AG08395 (cell line): ENCODE measurements around the gene HES7.
A peak's percentile ranks its signal among the peaks of the same experiment; 100 is the strongest.

Experiments used
- DNase-seq: peaks from one replicate; pipeline ENCODE4 v3.0.0; 2012; ENCODE audit warnings: mixed read lengths, low spot score

The HES7 gene

DNA sequence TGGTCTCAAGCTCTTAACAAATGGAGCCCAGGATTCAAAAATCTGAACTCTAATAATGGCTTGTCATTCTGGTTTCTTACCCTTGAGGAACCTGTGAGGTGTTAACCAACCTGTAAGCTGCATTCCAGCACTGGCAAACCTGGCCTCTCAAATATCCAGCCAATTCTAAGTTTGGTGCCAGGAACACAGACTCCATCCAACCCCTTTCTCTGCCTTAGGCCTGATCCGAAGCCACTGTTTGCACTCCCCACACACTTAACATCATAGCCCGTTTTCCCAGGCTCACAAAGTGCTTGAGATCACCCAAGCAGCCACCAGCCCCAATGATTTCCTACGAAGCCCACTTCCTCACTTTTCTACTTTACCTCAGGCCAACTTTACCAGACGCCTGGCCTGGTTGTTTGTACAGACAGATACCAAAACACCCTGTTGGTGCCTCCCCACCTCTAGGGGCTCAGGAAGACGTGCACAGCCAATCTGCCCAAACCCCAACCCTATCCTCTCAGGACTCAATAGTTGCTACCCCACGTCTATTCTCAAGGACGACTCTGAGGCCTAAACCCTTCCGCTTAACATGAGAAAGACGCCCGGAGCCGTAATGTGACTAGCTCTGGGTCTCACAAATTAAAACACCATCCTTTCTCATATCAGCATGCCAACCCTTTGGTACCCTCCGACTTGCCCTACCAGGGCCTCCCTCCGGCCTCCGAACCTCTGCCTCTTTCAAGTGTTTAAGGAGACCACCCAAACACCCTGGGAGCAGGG, 31.5 kb upstream of the HES7 start:
- no peak for DNase-seq

DNA sequence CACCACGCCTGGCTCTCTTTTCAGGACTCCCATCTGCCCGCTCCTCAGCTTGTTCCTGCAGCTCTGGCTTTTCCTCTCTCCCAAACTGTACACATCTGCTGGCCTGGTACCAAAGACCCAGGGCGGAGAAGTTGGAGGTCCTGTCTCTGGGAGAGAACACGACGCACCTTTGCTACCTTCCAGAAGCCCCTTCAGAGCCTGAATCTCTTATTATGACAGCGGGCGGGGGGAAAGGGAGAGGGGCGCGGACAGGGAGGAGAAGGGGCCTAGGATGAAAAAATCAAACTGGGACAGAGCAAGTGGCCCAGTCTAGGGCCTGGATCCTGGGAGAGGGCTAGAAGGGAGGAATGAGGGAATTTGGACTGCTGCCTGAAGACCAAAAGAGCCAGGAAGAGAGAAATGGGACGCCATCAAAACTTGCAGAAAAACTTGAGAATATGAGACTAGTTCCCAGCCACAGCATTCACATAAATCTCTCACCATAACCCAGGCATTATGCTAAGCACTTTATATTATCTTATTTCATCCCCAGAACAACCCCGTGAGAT, 30.8 kb upstream of the HES7 start:
- no peak for DNase-seq

DNA sequence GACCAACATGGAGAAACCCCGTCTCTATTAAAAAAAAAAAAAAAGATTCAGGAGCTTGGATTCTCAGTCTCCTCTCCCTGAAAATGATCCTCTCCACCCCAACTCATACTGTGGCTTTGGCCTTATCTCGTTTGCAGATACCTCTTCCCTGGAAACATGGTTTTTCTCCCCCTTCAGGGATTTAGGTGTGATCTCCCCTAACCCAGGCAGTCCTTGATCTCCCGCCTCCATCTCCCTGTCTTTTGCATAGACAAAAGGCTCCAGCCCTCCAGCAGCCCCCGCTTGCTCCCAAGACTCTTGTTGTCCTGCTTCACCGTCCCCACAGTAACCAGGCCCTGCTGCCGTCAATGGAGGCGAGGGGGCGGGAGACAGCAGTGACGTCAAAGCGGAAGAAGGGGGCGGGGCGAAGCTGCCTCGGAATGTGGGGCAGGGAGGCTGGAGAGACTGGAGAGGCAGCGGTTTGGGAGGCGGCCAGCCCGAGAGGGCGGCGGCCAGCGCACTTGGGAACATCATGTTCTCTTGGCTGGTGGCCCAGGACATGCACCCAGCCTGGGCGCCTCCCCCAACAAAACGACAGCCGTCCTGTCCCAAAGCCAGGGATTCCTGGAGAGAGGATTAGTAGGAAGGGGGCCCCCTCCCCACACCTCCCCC, 30.2 kb upstream of the HES7 start:
- DNase-seq, result peak; percentile 90

DNA sequence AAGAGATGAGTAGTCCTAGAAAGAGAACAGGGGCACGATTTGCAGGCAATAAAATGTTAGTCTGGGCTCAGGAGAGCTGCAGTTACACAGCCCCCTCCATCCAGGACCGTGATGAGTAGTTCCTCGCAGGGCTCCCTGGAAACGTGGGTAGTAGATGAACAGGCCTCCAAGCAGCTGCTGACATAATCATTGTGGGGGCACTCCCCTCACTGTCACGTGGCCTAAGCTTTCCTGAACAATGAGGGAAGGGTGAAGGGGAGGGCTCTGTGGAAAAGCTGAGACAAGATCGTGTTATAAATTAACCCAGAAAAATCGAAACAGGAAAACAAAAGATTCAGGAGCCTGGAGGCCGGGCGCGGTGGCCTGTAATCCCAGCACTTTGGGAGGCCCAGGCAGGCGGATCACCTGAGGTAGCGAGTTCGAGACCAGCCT, 29.6 kb upstream of the HES7 start:
- peak; percentile 79 for DNase-seq

DNA sequence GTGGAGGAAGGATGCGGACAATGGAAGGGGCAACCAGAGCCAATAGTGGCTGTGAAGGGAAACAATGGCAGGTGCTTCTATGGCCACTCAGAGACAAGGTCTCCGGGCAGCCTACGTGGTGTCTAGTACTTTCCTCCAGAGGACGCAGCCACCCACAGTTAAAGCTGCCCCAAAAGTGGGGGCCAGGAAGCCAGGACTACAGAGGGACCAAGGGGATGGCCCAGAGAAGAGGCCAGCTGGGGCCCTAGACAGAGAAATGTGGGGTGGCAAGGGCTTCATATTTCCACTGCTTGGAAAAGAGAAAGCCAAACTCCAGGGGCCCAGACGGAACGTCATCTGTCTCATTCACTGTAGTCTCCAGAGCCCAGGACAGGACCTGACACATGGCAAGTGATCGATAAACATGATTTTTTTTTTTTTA, 29.1 kb upstream of the HES7 start:
- DNase-seq, result no peak

DNA sequence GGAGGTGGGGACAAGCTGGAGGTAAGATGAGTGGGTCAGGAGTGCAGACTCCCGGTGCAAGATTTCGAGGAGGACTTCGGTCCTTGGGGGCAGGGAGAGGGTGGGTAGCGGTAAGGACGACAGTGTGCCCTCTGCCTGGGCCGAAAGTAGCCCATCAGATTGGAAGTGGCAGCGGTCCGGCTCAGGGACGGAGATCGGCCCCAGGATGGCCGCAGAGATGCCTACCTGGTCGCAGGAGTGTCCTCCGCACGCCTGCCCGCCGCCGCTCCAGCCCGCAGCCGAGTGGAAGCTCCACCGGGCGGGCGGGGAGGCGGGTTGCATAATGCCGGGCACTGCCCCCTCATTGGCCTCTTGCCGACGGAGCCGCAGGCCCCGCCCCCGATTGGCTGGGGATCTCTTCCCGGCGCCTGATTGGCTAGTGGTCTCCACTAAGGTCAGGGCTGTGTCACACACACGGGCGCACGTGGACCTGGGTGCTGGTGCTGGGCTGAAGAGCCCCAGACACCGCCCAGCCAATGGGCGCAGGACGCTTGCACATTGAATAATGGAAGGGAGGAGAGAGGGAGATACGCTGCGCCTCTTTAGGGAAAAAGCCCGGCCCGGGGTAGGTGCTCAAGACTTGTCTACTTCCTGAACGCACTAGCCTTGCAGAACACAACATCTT, 28.3 kb upstream of the HES7 start, which contains the start of gene PER1:
Gene PER1 (minus strand): TSS at position 293 of the 664 bp plus-strand sequence. CDS start 1,698 bp downstream, outside the sequence.
- peak; percentile 95 for DNase-seq

DNA sequence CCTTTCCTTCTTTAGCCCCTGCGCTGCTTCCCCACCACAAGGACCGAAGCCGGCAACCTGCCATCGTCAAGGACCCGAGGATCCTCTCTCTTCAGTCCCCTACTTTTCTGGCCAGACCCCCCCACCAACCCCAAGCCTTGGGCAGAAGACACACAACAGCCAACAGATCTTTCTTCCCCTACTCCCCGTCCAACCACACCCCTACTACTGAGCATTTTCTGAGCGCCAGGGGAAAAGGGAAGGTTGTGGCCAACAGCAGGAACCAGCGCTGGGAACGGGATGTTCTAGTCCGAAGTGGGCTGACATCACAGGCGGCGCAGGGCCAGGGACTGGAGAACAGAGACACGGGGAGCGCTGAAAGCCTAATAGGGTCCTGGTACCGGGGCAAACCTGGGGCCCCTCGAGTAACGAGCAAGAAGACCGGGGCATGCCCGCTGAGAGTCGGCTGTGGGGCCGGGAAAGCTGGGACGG, 27.8 kb upstream of the HES7 start:
- DNase-seq, result peak; percentile 43

DNA sequence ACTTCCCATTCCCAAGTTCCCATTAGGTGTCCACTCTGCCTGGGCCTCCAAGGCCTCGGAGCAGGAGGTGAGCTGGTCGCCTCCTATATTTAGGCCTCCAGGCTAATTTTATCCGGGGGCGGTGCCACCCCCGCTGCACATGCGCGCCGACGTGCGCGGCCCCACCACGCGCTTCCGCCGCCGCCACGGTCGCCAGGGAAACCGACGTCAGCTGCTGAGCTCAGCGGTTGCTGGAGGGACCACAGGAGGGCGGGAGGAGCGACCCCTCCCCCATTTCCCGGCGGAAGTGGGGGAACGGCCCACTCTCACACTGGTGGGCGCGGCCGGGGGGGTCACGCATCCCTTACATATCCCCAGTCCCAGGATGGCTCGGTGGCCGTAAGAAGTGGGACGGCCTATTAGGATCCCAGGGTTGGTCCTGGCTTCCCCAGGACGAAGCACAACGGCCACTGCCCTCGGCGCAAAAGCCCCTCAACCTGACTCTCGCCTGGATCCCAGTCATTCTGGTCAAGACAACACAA, 27.3 kb upstream of the HES7 start:
- DNase-seq, result peak; percentile 90

DNA sequence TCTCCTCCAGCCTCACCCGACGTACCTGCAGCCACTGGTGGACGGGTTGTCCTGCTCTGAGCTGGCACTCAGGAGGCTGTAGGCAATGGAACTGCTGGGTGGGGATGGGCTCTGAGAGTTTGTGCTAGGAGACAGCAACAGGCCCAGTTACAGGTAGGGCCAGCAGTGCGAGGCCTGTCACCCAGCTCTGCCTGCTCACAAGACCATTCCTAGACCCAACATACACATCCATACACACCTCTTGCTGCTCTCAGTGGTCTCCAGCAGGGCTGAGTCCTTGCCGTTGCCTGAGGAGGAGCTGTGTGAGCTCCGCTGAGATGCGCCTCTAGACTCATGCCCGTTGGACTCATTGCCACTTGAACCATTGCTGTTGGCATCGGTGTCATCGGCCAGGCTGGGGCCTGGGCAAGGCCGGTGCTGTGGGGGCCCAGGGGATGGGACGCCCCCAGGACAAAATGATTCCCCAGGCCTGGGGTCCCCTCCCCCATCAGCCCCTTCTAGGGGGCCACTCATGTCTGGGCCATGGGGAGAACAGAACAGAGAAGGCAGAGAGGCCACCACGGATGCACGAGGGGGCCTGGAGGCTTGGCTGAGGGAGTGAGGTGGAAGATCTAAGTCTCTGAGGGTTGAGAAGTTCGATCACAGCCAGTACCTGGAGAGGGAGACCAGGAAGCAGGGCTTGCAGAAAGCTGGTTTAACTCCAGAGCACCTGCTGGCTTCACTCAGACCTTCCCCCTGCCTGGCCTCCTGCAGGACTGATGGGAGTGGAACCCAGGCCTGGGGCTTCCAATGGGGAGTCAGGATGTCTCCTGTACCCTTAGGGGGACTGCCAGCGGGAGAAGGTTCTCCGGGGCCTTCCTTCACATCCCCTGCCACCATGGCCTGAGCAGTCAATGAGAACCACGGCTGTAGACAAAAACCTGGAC, 26.6 kb upstream of the HES7 start:
- DNase-seq, result no peak

DNA sequence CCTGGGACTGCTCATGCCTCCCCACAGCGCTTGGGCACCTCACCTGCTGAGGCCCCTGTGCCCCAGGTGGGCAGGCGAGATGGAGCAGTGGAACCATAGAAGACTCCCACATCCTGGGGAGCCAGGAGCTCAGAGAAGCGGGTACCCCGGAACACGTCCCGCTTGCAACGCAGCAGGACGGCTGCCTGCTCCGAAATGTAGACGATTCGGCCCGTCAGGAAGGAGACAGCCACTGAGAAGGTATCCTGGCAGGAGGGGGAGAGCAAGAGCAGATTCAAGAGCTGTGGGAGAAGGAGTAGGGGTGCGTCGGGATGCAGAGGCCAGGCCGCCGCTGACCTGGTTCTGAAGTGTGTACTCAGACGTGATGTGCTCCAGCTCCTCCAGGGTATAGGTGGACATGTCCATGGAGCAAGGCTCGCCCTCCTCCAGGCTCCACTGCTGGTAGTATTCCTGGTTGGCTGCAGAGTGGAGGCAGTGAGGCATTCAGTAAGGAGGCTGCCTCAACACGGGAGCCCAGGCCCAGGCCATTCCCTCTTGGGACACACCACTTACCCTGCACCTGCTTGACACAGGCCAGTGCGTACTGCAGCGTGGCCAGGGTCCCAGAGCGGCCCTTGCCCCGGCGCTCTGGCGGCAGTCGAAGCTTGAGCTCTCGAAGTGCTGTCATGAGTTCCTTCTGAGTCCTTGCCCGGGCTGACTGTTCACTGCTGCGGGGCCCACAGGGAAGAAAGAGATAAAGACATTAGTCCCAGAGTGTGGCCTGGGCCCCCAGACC, 25.7 kb upstream of the HES7 start:
- no peak for DNase-seq

DNA sequence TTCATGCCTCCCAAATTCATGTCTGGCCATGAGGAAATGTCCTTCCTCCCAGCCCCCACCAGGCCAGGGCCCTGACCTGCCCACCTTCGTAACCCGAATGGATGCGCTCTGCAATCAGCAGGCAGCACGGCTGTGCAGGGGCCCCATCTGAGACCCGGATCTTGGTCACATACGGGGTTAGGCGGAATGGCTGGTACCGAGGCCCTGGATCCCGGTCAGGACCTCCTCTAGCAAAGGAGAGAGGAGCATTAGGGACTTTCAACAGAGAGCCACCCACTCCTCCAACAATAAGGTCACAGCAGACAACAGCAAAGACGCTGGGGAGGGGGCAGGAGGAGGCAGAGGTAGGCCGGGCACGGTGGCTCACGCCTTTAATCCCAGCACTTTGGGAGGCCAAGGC, 24.7 kb upstream of the HES7 start:
- no peak for DNase-seq

DNA sequence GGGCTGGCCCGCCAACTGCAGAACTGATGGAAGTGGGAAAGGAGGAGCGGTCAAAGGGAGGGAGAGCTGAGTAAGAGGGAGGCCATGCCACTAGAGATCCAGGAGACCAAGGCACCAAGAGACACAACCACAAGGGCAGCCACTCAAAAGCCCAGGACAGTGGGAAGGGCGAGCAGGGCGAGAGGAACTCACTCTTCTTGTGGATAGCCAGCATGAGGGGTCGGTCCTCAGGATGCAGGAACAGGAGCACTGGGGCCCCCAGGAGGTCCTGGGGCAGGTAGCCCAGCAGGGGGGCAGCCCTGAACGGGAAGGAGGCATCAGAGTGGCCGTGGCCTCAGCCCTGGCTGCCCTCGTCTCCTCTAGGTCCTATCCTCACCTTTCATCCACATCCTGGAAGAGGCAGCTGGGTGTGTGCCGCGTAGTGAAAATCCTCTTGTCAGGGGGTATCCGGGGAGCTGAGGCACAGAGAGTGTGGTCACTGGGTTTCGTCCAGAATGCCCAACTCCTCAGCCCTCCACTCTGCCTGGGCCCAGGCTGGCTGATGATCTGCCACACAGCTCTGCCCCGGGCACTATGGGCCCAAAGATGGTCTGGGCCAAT, 24.0 kb upstream of the HES7 start:
- no peak for DNase-seq

DNA sequence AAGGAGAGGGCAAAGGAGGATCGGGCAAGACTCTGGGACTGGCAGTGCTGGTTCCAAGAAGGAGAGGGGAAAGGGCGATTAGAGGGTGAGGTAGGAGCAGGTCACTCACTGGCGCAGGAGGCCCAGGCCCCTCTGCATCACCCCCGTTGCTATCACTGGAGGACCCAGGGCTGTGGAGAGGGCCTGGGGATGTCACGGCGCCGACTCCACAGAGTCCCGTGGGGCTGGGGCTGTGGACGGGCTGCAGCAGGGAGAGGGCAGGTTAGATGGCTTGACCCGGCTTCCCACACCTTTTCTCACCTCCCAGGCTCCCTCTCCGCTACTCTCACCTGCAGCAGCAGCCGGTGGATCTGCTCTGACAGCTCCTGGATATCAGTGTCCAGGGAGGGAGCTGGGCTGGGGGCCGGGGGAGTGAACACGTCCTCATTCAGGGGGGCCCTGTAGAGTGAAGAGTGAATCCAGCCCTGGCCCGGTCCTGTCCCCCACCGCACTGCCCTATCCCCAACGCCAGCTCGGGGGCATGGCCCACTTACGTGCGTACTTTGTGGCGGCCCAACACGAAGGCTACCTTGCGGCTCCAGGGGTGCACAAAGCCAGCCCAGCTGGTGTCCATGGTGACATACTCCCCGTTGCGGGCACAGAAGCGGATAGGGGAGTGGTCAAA, 23.4 kb upstream of the HES7 start:
- DNase-seq, result no peak

DNA sequence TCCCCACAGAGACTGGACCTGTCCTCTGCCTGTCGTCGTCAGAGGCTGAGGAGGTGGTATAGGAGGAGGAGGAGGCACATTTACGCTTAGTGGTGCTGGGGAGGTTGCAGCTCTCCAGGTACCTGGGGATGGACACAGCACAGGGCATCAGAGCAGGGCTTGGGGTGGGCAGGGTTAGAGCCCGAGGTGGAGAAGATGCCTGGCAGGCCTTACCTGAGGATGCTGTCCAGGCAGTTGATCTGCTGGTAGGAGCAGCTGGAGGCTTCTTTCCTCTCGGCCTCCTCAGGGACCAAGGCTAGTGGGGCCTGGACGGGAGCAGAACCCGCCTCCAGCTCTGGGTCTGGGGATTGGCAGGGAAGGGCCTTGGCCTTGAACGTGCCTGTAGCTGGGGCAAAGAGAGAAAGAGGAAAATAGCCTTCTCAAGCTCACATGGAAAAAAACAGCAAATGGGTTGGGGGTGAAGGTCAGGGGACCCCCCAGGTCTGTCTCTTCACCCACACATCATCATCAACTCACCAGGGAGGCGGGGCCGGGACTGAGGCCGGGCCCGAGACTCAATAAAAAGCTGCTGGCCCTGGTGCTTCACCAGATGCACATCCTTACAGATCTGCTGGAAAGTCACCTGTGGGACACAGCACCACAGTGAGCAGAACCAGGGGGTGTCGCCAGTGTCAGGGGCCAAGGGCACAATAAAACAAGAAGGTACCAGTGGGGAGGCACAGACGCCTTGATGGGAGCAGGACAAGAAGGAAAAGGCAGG, 22.7 kb upstream of the HES7 start:
- DNase-seq, result no peak

DNA sequence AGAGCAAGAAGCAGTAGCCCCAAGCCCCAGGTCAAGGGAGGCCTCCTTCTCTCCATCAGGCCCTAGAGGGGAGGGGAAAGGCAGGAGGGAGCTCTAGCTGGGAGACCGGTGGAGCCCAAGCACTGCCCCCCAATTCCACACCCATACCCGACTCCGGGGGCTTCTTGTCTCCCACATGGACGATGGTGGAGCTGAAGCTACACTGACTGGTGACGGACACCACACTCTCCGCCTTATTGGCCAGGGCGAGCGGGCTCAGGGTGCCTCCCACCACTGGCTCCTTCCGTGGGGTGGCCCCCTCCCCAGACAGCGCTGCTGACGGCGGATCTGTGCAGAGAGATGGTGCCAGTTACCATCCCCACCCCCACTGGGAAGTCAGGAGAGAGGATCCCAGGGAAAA, 21.9 kb upstream of the HES7 start:
- DNase-seq, result no peak

DNA sequence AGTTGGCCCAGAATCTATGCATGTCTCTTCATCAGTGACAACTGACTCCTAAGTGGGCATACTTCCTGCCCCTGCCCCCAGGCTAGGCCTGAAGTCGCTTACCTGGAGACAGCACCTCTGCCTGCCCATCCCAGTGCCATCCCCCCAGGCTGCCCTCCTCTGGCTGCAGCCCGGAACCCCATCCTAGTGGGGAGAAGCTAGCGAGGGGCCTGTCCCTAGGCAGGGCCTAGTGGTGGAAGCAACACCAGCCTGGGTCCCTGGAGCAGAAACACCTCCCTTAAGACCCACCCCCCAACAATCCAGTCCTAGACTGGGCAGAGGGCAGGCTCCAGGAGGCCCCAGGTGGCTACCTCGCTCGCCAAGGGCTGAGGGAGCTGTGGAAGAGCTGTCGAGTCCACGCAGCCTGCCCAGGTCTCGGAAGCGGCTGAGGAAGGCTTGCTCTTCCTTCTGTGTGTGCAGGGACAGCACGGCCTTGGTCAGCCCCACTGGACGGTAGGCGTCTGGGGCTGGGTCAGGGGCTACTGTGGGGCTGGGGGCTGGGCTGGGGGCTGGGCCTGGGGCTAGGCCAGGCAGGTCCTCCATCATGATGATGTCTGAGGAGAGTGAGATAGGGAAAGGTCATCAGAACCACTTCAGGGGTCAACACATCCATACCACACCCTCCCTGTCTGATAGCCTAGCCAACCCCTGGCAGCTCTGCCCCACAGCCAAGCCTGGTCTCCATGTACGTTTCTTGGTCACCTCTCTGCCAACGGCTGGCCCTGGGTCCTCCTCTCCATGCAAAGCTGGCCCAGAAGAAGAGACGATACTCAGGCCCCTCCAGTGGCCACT, 20.7 kb upstream of the HES7 start:
- no peak for DNase-seq

DNA sequence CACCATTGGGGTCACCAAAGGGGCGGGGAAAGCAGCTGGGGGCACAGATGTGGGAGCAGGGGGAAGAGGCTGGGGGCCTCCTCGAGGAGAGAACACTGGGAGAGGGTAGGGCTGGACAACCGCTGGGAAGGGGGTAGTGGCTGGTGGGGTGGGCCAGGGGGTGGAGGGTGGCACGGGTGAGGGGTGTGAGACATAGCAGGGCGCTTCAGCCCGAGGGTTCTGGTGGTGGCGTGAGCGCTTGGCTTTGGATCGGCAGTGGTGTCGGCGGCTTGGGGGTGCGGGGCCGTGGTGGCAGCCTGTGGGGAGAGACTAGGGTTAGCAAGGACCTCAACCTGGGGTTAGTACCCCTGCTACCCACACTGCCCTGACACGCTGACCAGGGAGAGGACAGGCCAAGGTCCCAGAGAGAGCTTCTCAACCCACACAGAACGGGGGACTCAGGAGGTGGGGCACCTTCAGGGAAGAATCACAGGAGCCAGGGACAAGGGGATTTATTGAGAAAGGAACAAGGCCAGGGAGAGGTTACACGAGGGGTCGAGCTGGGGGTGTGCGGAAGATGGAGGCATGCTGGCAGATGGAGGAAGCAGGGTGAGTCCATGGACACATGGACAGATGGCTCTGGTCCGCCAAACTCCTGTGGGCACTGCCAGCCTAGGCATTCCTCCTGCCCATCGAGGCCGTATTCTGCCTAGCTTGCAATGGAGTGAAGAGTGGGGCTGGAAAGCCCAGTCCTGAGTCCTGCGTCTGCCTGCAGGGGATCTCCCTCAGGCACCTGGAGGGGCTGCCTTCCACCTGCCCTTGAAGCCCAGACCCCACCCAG, 19.9 kb upstream of the HES7 start:
- no peak for DNase-seq
